Activated CD4-positive, alpha-beta memory T cell treated with anti-CD3 and anti-CD28 coated beads, Interleukin-2, amount 10 ng/mL, durations not matched to agents 7 days and 5 days (primary cell): ENCODE results near the gene BRD1. TPM values are rescaled to one million over a fixed set of nuclear protein-coding genes. Genes with fewer than 3 reads are reported as not detected.

ENCODE experiments used
- CTCF ChIA-PET: fragments of 350-600 bp; sonication (Branson Sonifier 250); formaldehyde crosslinking; loops from one replicate; lab custom pipeline; 2021; ENCODE audit warnings: antibody characterized with exemption, inconsistent platforms; lab: Charles Lee
- POLR2A ChIA-PET: fragments of 350-600 bp; sonication (Branson Sonifier 250); formaldehyde crosslinking; loops from one replicate; lab custom pipeline; 2021; ENCODE audit warnings: antibody characterized with exemption; lab: Charles Lee
- DNase-seq: peaks from one replicate; pipeline ENCODE4 v3.0.0-alpha.2; 2020
- H3K27ac Mint-ChIP-seq: one replicate; pipeline ENCODE4 v1.8.0; 2021; ENCODE audit warnings: mild to moderate bottlenecking, mixed read lengths
- H3K27me3 Mint-ChIP-seq: one replicate; pipeline ENCODE4 v1.8.0; 2021; ENCODE audit warnings: mixed read lengths
- H3K36me3 Mint-ChIP-seq: one replicate; pipeline ENCODE4 v1.8.0; 2021; ENCODE audit warnings: low read depth, mixed read lengths
- H3K4me1 Mint-ChIP-seq: one replicate; pipeline ENCODE4 v1.8.0; 2021; ENCODE audit warnings: mixed read lengths
- H3K4me3 Mint-ChIP-seq: one replicate; pipeline ENCODE4 v1.8.0; 2021; ENCODE audit warnings: mild to moderate bottlenecking, mixed read lengths
- H3K9me3 Mint-ChIP-seq: one replicate; pipeline ENCODE4 v1.8.0; 2021; ENCODE audit warnings: mixed read lengths
- total RNA-seq, 2 experiments: library from RNA; stranded (reverse); gene quantifications; one replicate each; pipeline ENCODE4 v1.2.3, GENCODE V29; 2021

BRD1 gene
- total RNA-seq, 2 experiments from 2014 or later, result 54.7 to 55.4 TPM

DNA sequence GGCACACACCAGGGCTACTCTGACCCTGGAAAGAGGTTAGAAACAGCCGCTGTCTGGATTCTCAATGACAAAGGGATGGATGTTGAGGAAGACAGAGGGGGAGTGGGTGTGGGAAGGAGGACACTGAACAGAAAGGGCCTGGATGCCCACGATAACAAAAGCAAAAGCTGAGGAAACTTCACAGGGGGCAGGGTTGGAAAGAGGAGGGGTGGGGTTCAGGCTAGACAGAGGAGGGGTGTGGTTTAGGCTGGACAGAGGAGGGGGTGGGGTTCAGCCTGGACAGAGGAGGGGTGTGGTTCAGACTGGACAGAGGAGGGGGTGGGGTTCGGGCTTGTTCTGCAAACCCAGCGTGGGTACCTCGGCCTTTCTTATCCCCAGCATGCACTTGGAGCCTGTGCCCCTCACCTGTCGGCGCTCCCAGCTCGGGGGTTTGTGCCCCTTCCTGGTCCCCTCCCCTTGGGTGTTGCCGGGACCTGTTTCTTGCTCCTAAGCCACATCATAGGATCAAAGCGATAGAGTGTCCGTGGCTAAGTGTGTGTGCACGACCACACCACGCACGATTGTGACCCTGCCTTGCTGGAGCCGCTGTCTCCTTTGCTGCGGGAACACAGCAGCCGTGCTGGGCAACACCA is 75.6 kb downstream of the BRD1 start:
- Mint-ChIP-seq H3K36me3 (peaks cover 3% of the 10 kb centered on the region), H3K4me1 (no peaks in the 10 kb centered on the region), H3K27me3 (peaks cover 8% of the 10 kb centered on the region), H3K9me3 (peaks cover 4% of the 10 kb centered on the region), H3K4me3 (no peak overlapping the region), H3K27ac (no peak overlapping the region)
- DNase-seq, result no peak
- ChIA-PET CTCF (no interaction called here), POLR2A (no interaction called here)

DNA sequence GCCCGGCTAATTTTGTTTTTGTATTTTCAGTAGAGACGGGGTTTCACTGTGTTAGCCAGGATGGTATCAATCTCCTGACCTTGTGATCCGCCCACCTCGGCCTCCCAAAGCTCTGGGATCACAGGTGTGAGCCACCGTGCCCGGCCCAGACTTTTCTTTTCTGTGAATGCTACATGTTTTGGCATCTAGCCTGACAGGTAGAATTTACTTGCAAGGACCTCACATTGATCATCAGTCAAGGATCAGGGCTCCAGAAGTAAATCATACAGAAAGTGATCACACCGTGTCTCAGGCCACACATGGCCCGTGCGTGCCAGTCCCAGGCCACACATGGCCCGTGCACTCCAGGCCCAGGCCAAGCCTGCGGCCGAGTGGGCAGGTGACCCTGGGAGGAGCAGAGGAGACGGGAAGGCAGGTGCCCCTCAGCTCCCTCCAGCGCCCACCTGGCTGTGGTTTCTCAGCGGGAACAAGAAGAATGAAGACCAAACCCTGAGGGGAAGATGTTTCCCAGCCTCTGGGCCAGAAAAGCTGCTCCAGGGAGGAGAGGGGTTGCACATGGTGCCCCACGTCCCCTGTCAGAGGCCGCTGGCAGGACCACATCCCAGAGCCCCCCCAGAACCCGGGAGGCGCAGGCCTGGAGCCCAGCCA is 76.2 kb downstream of the BRD1 start:
- CTCF ChIA-PET, result no interaction called here
- Mint-ChIP-seq H3K4me1 (no peaks in the 10 kb centered on the region), H3K9me3 (peaks cover 4% of the 10 kb centered on the region), H3K27me3 (peaks cover 10% of the 10 kb centered on the region), H3K4me3 (no peak overlapping the region), H3K27ac (no peak overlapping the region), H3K36me3 (peaks cover 3% of the 10 kb centered on the region)
- DNase-seq, result no peak
- POLR2A ChIA-PET, result no interaction called here

DNA sequence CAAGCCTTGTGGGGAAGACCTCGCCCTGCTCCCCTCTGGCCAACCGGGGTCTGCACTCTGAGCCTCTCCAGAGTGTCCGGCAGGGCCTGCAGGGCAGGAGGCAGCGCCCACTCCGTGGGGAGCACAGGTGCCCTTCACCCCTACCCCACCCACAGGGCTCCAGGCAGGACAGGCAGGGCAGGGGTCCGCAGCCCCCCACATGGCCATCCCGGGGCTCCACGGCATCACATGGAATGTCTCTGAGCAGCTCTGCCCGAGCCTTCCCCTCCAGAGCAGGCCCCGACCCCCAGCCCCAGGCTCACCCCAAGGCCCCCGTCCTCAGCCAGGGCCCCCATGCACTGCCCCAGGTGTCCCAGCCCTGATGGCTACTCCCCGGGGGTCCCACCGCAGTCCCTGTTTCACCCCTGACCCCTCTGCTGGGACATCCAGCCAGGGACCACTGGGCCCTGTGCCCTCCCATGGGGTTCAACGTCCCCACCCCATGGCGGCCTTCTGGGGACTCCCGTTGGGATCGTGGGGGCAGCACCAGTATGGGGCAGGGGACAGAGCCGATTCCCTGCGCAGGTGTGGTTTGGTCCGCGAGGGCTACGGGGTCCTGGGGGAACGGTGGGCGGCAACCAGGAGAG is 77.7 kb downstream of the BRD1 start:
- H3K4me3 Mint-ChIP-seq, result no peak overlapping the region
- peaks cover 12% of the 10 kb centered on the region for H3K9me3 Mint-ChIP-seq
- H3K27me3 Mint-ChIP-seq, result peaks cover 13% of the 10 kb centered on the region
- peaks cover 3% of the 10 kb centered on the region for H3K36me3 Mint-ChIP-seq
- DNase-seq, result no peak
- POLR2A ChIA-PET, result no interaction called here
- CTCF ChIA-PET, result no interaction called here
- H3K27ac Mint-ChIP-seq, result no peak overlapping the region
- no peaks in the 10 kb centered on the region for H3K4me1 Mint-ChIP-seq

DNA sequence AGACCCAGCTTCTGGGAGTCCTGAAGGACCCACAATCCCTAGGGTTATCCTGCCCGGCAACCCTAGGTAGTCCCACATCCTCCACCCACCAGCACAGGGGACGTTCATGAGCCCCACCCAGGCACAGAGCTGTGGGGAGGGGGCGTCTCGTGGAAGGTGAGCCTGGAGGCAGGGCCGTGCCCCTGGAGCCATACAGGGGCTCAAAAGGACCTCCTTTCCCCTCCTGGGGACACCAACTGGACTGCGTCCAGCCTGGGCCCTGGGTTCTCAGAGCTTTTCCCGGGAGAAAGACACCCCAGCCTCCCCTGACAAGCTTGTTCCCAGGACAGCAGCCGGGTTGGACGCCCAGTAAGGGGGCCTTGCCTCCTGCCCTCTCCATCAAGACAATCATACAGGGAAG is 78.4 kb downstream of the BRD1 start:
- Mint-ChIP-seq H3K4me3 (no peak overlapping the region), H3K4me1 (no peaks in the 10 kb centered on the region), H3K27ac (no peak overlapping the region), H3K27me3 (peaks cover 16% of the 10 kb centered on the region), H3K36me3 (peaks cover 3% of the 10 kb centered on the region), H3K9me3 (peaks cover 14% of the 10 kb centered on the region)
- ChIA-PET POLR2A (no interaction called here), CTCF (no interaction called here)
- DNase-seq, result no peak

DNA sequence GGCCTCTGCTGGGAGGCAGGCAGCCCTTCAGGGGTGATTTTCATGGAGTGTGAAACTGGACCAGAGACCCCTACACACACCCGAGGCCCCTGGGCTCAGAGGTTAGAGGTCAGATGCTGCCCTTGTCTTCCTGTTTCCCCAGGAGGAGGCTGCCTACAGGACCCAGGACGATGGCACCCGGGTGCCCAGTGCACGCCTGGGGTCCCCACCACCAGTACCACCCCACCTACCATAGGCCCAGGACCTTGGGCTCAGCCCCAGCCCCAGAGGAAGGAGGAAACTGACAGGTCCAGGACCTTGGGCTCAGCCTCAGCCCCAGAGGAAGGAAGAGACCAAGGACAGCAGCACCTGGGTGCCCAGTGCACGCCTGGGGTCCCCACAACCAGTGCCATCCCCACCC is 79.2 kb downstream of the BRD1 start:
- CTCF ChIA-PET, result no interaction called here
- H3K9me3 Mint-ChIP-seq, result peaks cover 17% of the 10 kb centered on the region
- no peak overlapping the region for H3K4me3 Mint-ChIP-seq
- peaks cover 22% of the 10 kb centered on the region for H3K27me3 Mint-ChIP-seq
- H3K27ac Mint-ChIP-seq, result no peak overlapping the region
- peaks cover 3% of the 10 kb centered on the region for H3K36me3 Mint-ChIP-seq
- POLR2A ChIA-PET, result no interaction called here
- H3K4me1 Mint-ChIP-seq, result no peaks in the 10 kb centered on the region
- DNase-seq, result no peak

DNA sequence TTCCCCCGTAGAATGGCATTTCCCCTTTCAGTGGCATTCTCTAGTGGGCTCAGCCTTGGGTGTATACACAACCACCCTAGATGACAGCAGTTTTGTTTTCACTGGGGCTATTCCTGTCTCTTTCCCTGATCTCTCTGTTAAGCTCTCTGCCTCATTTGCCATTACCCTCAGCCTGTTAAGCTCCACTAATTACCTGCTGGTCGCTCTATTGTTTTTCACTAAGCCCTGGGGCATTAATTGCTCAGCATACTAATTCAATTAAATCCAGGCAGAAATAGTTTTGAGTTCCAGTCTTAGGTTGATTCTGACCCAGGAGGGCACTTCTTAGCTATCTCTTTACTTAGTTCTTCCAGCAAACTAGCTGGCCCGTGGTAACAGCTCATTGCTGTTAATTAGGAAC is 80.0 kb downstream of the BRD1 start:
- H3K4me1 Mint-ChIP-seq, result no peaks in the 10 kb centered on the region
- H3K36me3 Mint-ChIP-seq, result peaks cover 3% of the 10 kb centered on the region
- H3K4me3 Mint-ChIP-seq, result no peak overlapping the region
- DNase-seq, result no peak
- ChIA-PET CTCF (no interaction called here), POLR2A (no interaction called here)
- H3K9me3 Mint-ChIP-seq, result peaks cover 17% of the 10 kb centered on the region
- no peak overlapping the region for H3K27ac Mint-ChIP-seq
- H3K27me3 Mint-ChIP-seq, result peaks cover 28% of the 10 kb centered on the region

DNA sequence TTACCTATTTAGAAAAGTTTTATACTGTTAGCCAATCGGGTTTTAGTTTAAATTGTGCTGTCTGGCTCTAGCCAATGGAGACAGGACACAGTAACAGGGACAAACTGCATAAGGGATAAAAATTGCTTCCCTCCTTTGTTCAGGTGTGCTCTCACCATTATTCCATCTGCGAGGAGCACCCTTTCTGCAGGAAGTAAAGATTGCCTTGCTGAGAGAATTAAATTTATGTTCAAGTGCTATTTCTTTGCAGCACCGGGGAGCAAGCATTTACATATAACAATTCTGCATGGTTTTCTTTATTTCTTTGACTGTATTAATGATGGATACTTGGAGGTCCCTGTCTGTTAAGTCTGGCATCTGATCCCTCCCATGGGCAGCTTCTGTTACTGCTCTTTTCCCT is 80.5 kb downstream of the BRD1 start:
- Mint-ChIP-seq H3K4me3 (no peak overlapping the region), H3K4me1 (no peaks in the 10 kb centered on the region), H3K27me3 (peaks cover 32% of the 10 kb centered on the region), H3K9me3 (peaks cover 19% of the 10 kb centered on the region), H3K36me3 (peaks cover 3% of the 10 kb centered on the region), H3K27ac (no peak overlapping the region)
- ChIA-PET POLR2A (no interaction called here), CTCF (no interaction called here)
- DNase-seq, result no peak

DNA sequence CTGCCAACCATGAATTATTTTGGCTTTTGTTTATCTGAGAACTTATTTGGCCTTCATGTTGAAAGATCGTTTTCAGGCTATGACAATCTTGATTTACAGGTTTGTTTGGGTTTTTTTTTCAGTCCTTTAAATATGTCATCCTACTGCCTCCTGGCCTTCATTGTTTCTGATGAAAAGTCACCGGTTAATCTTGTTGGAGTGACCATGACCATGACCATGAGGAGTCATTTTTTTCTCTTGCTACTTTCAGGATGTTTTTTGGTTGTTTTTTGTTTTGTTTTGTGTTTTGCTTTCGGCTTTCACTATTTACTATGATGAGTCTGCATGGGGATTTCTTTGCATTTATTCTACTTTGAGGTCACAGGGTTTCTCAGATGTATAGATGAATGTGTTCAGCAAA is 81.6 kb downstream of the BRD1 start:
- Mint-ChIP-seq H3K9me3 (peaks cover 19% of the 10 kb centered on the region), H3K27ac (no peak overlapping the region), H3K27me3 (peaks cover 39% of the 10 kb centered on the region), H3K4me1 (no peaks in the 10 kb centered on the region), H3K36me3 (peaks cover 3% of the 10 kb centered on the region), H3K4me3 (no peak overlapping the region)
- ChIA-PET CTCF (no interaction called here), POLR2A (no interaction called here)
- no peak for DNase-seq

DNA sequence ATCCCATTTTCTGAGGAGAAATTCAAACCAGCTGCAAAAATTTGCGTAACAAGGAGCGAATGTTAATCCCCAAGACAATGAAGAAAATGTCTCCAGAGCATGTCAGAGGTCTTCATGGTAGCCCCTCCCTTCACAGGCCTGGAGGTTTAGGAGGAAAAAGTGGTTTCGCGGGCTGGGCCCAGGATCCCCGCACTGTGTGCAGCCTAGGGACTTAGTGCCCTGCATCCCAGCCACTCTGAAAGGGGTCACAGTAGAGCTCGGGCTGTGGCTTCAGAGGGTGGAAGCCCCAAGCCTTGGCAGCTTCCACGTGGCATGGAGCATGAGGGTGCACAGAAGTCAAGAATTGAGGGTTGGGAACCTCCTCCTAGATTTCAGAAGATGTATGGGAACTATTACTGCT is 87.4 kb downstream of the BRD1 start:
- H3K27ac Mint-ChIP-seq, result no peak overlapping the region
- peaks cover 36% of the 10 kb centered on the region for H3K27me3 Mint-ChIP-seq
- peaks cover 18% of the 10 kb centered on the region for H3K9me3 Mint-ChIP-seq
- POLR2A ChIA-PET, result no interaction called here
- CTCF ChIA-PET, result no interaction called here
- peak; percentile 3 for DNase-seq
- H3K36me3 Mint-ChIP-seq, result no peaks in the 10 kb centered on the region
- H3K4me3 Mint-ChIP-seq, result no peak overlapping the region
- no peaks in the 10 kb centered on the region for H3K4me1 Mint-ChIP-seq

DNA sequence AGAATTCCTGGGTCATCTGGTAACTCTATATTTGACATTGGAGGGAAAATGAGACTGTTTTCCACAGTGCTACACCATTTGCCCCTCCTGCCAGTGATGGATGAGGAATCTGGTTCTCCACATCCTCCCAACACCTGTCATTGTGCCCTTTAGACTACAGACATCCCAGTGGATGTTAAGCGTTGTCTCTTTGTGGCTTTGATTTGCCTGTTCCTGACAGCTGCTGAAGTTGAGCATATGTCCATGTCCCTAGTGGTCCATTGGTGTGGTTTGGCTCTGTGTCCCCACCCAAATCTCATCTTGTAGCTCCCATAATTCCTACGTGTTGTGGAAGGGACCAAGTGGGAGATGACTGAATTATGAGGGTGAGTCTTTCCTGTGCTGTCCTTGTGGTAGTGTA is 88.5 kb downstream of the BRD1 start:
- Mint-ChIP-seq H3K36me3 (no peaks in the 10 kb centered on the region), H3K9me3 (peaks cover 16% of the 10 kb centered on the region), H3K27ac (no peak overlapping the region), H3K4me3 (no peak overlapping the region), H3K27me3 (peaks cover 36% of the 10 kb centered on the region), H3K4me1 (no peaks in the 10 kb centered on the region)
- DNase-seq, result peak; percentile 1
- POLR2A ChIA-PET, result no interaction called here
- CTCF ChIA-PET, result no interaction called here

DNA sequence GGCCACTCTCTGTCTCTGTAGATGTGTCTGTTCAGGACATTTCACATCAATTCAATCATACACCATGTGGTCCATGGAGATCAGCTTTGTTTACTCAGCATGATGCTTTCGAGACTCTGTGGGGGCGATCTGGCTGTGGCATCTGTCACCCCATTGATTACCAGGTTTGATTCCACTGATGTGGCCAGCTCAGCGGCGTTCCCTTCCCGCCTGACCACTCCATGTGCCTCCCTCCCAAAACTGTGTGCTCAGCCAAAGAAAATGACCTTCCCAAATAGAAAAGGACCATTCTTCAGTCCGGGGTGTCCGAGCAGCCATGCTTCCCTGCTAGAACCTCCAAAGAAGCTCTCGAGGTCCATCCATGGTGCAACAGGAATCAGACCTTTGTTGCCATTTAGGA is 89.1 kb downstream of the BRD1 start:
- peaks cover 32% of the 10 kb centered on the region for H3K27me3 Mint-ChIP-seq
- CTCF ChIA-PET, result no interaction called here

DNA sequence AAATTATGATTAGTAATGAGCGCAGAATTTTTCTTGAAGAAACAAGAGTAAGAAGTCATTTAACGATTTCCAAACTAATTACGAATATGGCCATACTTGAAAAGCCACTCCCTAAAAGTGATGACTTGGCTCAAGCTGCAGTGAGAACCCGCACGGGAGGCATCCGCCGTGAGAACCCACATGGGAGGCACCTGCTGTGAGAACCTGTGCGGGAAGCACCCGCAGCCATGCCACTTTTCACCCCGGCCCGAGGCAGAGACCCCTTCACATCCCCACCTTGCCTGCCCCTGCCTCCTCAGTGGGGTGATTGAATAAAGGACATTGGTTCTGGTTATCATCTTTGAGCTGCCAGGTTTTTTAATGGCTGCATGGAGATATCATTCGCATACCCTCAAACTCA is 89.7 kb downstream of the BRD1 start:
- Mint-ChIP-seq H3K4me3 (no peak overlapping the region), H3K27ac (no peak overlapping the region), H3K27me3 (peaks cover 33% of the 10 kb centered on the region), H3K4me1 (peaks cover 2% of the 10 kb centered on the region), H3K36me3 (no peaks in the 10 kb centered on the region), H3K9me3 (peaks cover 13% of the 10 kb centered on the region)
- ChIA-PET POLR2A (no interaction called here), CTCF (no interaction called here)
- peak; percentile 8 for DNase-seq

More for the DNA sequence above, 89.1 kb downstream of the BRD1 start:
- Mint-ChIP-seq H3K4me3 (no peak overlapping the region), H3K4me1 (peaks cover 2% of the 10 kb centered on the region), H3K27ac (no peak overlapping the region), H3K36me3 (no peaks in the 10 kb centered on the region), H3K9me3 (peaks cover 13% of the 10 kb centered on the region)
- POLR2A ChIA-PET, result no interaction called here
- peak; percentile 6 for DNase-seq

DNA sequence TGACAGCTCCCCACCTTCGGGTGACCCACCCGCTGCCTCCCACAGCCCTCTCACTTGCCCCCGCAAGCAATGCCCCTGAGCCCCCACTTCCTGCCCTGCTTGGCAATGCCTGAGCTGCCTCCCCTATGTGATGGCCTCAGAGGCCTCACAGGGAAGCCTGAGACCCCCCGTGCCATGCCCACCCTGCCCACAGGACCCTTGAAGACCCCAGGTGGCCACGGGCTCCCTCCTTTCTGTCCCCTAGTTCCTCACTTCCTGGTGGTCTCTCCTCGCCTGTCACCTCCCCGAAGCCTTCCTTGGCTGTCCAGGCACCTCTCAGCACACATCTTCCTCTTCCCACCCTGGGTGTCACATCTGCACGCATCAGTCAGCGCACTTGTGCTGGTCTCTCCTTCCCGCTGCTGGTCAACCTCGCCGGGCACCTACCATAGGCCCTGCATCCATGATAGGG is 90.5 kb downstream of the BRD1 start:
- no peaks in the 10 kb centered on the region for H3K36me3 Mint-ChIP-seq
- no peak overlapping the region for H3K27ac Mint-ChIP-seq
- H3K4me3 Mint-ChIP-seq, result no peak overlapping the region
- DNase-seq, result peak; percentile 12
- H3K4me1 Mint-ChIP-seq, result peaks cover 2% of the 10 kb centered on the region
- peaks cover 11% of the 10 kb centered on the region for H3K9me3 Mint-ChIP-seq
- POLR2A ChIA-PET, result no interaction called here
- CTCF ChIA-PET, result no interaction called here
- peaks cover 31% of the 10 kb centered on the region for H3K27me3 Mint-ChIP-seq

DNA sequence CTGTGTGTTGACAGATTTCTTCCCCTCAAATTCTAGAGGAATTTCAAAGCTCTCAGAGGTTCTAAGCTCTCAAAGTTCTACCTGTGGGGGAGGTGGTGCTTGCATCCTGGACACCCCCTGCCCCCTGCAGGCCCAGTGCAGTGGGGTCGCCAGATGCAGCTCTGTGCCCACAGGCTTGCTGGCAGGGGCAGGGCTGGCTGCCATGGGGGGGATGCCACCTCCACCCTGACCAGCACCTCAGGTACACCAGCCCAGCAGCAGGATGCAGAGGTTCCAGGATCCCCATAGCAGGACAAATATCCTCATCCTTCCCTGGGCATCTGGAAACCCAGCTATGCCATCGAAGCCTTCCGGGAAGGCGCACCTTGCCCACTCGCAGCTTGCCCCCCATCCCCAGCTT is 91.1 kb downstream of the BRD1 start:
- Mint-ChIP-seq H3K27me3 (peaks cover 31% of the 10 kb centered on the region), H3K4me3 (no peak overlapping the region), H3K9me3 (peaks cover 11% of the 10 kb centered on the region), H3K36me3 (no peaks in the 10 kb centered on the region), H3K4me1 (peaks cover 2% of the 10 kb centered on the region), H3K27ac (no peak overlapping the region)
- ChIA-PET POLR2A (no interaction called here), CTCF (no interaction called here)
- peak; percentile 1 for DNase-seq
